GM12874 (cell line): Measurements from ENCODE around the gene TTLL5.

Experiments
- TF ChIP-seq, protein P1 (sequence below): IDR thresholded peaks from 2 replicates; pipeline ENCODE4 v1.5.1; 2011; ENCODE audit warnings: low read depth, mild to moderate bottlenecking, control low read depth, low read length, moderate library complexity; ENCODE audit not compliant: insufficient read depth

The TTLL5 gene

DNA sequence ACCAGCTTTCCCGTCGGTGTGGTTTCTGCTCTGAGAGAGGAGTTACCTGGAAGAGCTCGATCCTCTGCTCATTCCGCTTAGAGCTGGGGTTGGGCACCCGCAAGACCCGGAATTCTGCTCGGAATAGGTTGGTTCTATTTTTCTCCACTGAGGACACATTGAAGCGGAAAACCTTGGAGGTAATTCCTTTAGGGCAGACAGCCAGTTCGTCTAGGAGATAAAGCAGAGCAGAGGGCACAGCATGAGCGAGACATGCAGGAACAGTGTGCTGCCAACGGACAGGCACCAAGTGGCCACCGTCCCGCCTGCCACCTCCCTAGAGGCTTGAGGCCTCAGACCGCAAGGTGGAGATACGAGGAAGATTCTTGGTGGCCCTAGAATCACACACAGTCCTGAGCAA lies 310.5 kb downstream of the TTLL5 start:
- TF ChIP-seq, protein P1, sequence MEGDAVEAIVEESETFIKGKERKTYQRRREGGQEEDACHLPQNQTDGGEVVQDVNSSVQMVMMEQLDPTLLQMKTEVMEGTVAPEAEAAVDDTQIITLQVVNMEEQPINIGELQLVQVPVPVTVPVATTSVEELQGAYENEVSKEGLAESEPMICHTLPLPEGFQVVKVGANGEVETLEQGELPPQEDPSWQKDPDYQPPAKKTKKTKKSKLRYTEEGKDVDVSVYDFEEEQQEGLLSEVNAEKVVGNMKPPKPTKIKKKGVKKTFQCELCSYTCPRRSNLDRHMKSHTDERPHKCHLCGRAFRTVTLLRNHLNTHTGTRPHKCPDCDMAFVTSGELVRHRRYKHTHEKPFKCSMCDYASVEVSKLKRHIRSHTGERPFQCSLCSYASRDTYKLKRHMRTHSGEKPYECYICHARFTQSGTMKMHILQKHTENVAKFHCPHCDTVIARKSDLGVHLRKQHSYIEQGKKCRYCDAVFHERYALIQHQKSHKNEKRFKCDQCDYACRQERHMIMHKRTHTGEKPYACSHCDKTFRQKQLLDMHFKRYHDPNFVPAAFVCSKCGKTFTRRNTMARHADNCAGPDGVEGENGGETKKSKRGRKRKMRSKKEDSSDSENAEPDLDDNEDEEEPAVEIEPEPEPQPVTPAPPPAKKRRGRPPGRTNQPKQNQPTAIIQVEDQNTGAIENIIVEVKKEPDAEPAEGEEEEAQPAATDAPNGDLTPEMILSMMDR, result no peak

DNA sequence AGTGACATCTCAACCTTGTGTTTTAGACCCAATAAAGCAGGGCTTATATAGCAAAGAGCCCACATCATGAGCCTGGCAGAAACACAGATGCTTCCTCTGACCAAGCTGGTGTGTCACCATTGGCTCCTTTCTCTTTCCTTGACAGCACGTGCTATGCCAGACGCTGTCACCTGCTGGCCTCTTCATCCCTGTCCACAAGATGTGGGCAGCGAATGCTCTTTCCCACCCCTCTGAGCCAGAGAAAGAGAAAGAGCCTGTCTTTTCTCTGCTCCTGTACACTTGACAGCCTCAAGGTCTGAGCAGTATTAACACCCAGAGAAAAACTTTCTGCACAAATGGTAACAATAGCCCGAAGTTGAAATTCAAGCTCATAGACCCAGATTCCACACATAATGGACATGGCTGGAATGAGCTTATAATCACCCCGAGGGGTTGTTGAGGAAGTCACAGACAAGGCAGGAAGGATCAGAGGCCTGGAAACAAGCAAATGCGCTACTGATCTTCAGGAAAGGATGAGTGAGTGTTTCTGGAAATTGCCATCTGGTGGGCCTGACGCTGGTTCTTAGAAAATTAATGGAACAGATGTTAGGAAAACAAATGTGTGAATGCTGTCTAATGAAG lies 311.9 kb downstream of the TTLL5 start:
- TF ChIP-seq, protein P1, result no peak

DNA sequence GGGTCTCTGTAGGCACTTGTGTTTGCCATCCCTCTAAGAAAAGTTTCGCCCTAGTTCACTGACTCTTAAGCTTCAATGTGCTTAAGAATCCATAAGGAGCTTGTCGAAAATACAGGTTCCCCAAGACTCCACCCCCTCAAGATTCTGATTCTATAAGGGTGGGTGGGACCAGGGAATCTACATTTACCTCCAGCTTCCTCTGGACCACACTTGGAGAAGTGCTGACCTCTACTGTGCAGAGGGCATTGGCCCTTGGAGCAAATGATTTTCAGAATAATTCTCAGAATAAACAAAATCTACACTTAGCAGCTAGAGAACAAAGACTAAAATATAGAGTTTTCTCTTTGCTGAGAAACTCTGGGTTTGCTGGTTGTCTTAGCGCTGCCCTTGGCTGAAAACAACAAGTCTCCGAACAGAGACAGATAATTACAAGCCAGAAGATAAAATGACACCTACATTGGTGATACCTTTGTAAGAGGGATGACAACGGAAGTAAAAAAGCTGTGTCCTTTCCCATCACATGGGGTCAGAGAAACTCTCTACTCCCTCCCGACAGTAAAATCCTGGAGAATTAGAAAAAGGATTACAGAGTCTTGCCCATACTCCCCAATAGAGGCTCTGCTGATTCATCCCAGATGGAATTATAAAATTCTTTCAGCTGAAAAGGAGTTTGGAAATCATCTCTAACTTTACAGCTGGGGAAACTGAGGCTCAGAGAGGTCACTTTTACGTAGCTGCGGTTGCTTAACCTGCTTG lies 316.0 kb downstream of the TTLL5 start:
- TF ChIP-seq, protein P1, result no peak

DNA sequence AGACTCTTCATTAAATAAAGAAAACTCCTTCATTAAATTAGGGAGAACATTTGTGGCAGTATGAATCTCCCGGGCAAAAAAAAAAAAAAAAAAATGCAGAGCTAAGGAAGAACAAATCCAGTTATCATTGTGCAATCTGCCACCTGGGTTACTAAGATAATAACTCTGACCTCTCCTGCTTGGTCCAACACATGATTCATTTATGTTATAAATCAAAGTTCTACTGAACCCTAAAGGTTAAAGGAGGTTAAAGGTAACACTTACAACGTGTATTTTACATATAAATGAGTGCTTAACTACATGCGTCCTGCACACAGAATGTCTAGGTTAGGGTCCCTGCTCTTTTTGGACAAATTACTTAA lies 316.5 kb downstream of the TTLL5 start:
- TF ChIP-seq, protein P1, result no peak

DNA sequence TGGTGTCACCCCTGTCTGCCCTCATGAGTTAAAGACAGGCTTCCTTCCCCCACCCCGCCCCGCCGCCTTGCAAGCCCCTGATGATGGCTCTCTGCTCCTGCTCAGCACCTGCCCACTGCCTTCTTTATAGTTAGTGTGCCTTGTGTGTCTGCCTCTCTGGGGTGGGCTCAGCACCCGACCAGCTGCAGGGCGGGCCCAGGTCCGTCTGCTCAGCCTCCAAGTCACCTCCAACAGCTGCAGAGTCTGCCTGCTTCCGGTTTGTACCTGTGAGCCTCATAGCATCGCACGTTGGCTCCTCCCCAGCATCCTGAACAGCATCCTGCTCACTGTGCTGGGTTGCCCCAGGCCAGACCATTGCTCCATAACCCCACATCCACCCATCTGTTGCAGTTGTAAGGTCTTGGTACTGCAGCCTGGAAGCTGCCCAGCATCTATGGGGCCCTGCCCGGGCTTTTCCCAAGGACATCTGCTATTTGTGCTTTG lies 317.2 kb downstream of the TTLL5 start:
- TF ChIP-seq, protein P1, result no peak

DNA sequence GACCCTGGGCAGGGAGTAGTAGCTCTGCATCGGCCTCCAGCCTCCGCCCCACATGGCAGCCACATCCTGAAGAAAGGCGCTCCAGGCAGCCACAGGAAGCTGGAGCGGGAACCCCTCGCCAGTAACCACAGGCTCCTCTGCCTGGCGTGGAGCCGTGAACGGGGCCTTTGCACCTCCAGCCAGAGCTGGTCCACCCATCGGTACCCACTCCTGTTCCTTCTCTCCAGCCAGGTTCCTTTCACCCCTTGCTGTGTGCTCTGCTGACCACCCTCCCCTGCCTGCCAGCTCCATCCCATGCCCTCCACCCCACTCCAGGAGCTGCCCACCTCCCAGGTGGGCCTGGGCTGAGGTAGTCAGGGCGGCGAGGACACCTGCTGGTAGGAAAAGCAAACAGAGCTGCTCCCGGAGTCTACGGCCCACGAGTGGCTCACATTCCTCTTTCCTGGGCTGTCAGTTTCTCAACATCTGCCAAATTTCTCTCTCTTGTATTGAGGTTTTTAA lies 318.1 kb downstream of the TTLL5 start:
- TF ChIP-seq, protein P1, result peak; percentile 66

DNA sequence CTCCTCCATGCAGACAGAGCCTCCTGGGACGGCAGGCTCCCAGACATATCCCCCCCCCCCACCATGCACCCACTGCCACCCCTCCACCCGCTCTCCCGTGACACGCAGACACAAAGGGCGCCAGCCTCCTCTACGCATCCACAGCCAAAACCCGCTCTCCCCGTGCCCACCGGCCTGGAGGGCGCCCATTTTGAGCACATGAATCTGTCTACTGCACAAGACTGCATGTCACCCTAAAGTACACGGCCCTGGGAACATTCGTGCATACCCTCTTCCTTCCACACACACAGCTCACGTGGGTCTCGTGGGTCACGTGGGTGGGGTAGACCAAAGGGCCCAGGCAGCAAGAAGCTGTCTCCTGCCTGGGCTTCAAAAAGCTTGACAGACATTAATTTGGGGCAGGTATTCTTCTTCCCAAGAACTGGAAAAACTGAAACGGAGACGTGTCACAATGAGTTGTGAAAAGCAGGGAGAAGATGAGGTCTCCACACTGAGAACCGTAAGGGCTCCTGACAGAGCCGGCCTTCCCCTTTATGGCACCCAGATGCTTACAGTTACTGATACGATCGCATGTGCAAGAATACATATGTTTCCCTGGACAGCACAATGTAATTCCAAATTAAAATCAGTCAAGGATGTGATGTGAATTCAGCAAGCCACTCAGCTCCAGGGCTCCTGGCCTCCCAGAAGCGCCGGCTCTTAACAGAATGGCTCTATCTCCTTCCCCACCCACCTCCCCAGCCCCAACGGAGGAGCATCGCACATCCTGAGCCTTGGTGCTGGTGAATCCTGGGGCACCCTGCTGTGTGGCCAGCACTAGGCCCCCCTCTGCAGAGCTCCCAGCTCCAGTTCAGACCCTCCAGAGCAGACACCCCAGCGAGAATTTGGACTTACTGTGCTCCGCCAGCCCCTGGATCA lies 318.9 kb downstream of the TTLL5 start:
- TF ChIP-seq, protein P1, result no peak
